Body of pancreas (tissue), 4 donors: ENCODE data around the gene FXYD7. TPM values are rescaled to one million over a fixed set of nuclear protein-coding genes. Genes with fewer than 3 reads are reported as not detected.

Source experiments
- ATAC-seq: fragments of 150-250 bp; one replicate; pipeline ENCODE4 v1.9.1; 2016
- DNase-seq, 4 donors: peaks; one replicate each; pipeline ENCODE4 v3.0.0-alpha.2; 2019
- H3K27ac ChIP-seq, 4 donors: fragments of 200-600 bp; sonication (generic); 1 replicate in 3 of 4; 2 replicates in 1 of 4; pipeline versions ENCODE4 v1.5.1 to v1.6.1; 2016 to 2019; ENCODE audit warnings: mild to moderate bottlenecking in 1 of 4, mixed read lengths in 1 of 4, moderate library complexity in 1 of 4
- H3K27me3 ChIP-seq, 2 donors: fragments of 200-600 bp; sonication (generic); one replicate each; pipeline ENCODE4 v1.6.0; 2016; ENCODE audit warnings: mild to moderate bottlenecking in 1 of 2
- H3K36me3 ChIP-seq, 2 donors: fragments of 200-600 bp; sonication (generic); replicated peaks in 1 of 2; 2 replicates each; pipeline ENCODE4 v1.5.1; 2016; ENCODE audit warnings: low read depth in 2 of 2; ENCODE audit not compliant: insufficient read depth in 1 of 2
- H3K4me1 ChIP-seq: fragments of 200-600 bp; sonication (generic); one replicate; pipeline ENCODE4 v1.6.0; 2016
- H3K4me3 ChIP-seq, 2 donors: fragments of 200-600 bp; sonication (generic); 1 replicate in 1 of 2; 2 replicates in 1 of 2; pipeline ENCODE4 v1.5.1; 2016 to 2019
- H3K9me3 ChIP-seq, 3 donors: fragments of 200-600 bp; sonication (generic); 1 replicate in 2 of 3; 2 replicates in 1 of 3; pipeline ENCODE4 v1.5.1; 2016
- CTCF ChIP-seq, 7 experiments: fragments of 450-650 bp in 4 of 7; fragments of 200-600 bp in 3 of 7; sonication (generic) in 3 of 7; IDR thresholded peaks; one replicate each; pipeline ENCODE4 v1.5.1; 2016 to 2019; ENCODE audit warnings: antibody characterized with exemption in 7 of 7
- POLR2A ChIP-seq, 3 donors: fragments of 450-650 bp; IDR thresholded peaks; one replicate each; pipeline ENCODE4 v1.6.1; 2016; ENCODE audit warnings: antibody characterized with exemption in 3 of 3, mild to moderate bottlenecking in 2 of 3
- WGBS, 2 donors: methylation state at CpG; one replicate each; pipeline ENCODE4 v1.1.5; 2017; 5-methylcytosine and 5-hydroxymethylcytosine counted together
- intact Hi-C: fragments of 100-400 bp; cut with DNase I; formaldehyde crosslinking; loops from one replicate; pipeline ENCODE4 v1.15.1; 2023
- total RNA-seq, 2 donors: library from RNA; depleted of rRNA; stranded (reverse); fragments of >200 nt; gene quantifications; one replicate each; pipeline ENCODE4 v1.1.0, GENCODE V29; 2016

FXYD7 gene
- total RNA-seq, 2 donors from 2014 or later: 0.52 to 1.3 TPM

GRCh38 chr19:35141837-35142605 lies 1.0 kb upstream of the FXYD7 start:
- Histone ChIP-seq H3K9me3 (no peaks in the 10 kb centered on the region), H3K27me3 (no peaks in the 10 kb centered on the region), H3K4me1 (peaks cover 27% of the 10 kb centered on the region), H3K4me3 (no peak overlapping the region), H3K27ac (peak overlapping the region; percentile 41 to 72 (median 61)), H3K36me3 (no peaks in the 10 kb centered on the region)
- no peak for TF ChIP-seq CTCF (IDR thresholded peaks at IDR 0.05)
- TF ChIP-seq POLR2A (IDR thresholded peaks at IDR 0.05): peak in 2 of 3 donors; percentile 11 to 27
- WGBS, 2 donors: 5 to 18% methylated on average over 18 to 21 of the region's 21 CpGs
- intact Hi-C loops: loop anchor here (10.0 kb wide), 1 partner anchor 103 kb away; the partner anchor contains the start of gene LSR
- ATAC-seq (peak; percentile 8), DNase-seq (peak in 2 of 4 donors; percentile 30 to 36)

GRCh38 chr19:35142606-35143230 lies 337 bp upstream of the FXYD7 start:
- peak; percentile 75 to 87 (median 80) for DNase-seq
- intact Hi-C loops: loop anchor here (10.0 kb wide), 1 partner anchor 102 kb away; the partner anchor contains the start of gene LSR
- H3K9me3 ChIP-seq: no peaks in the 10 kb centered on the region
- no peaks in the 10 kb centered on the region for H3K27me3 ChIP-seq
- H3K4me3 ChIP-seq: no peak overlapping the region
- H3K27ac ChIP-seq: peak overlapping the region; percentile 41 to 72 (median 61)
- ATAC-seq: peak; percentile 38
- WGBS, 2 donors: 1 to 2% methylated on average over 13 to 38 of the region's 46 CpGs
- no peaks in the 10 kb centered on the region for H3K36me3 ChIP-seq
- peaks cover 20% of the 10 kb centered on the region for H3K4me1 ChIP-seq
- TF ChIP-seq POLR2A (IDR thresholded peaks at IDR 0.05) (peak in 1 of 3 donors; percentile 5), CTCF (IDR thresholded peaks at IDR 0.05) (peak in 5 of 7 experiments; percentile 32 to 75 (median 65))

GRCh38 chr19:35143818-35144217 lies 763 bp downstream of the FXYD7 start:
- intact Hi-C loops: loop anchor here (10.0 kb wide), 1 partner anchor 101 kb away; the partner anchor contains the start of gene LSR
- Histone ChIP-seq H3K4me1 (peaks cover 16% of the 10 kb centered on the region), H3K27me3 (no peaks in the 10 kb centered on the region), H3K9me3 (no peaks in the 10 kb centered on the region), H3K4me3 (no peak overlapping the region), H3K27ac (no peak overlapping the region), H3K36me3 (no peaks in the 10 kb centered on the region)
- no peak for ATAC-seq
- DNase-seq: no peak
- TF ChIP-seq POLR2A (IDR thresholded peaks at IDR 0.05): no peak
- TF ChIP-seq CTCF (IDR thresholded peaks at IDR 0.05): no peak
- 26 to 29% methylated on average over 3 of the region's 3 CpGs for WGBS, 2 donors

- no peaks in the 10 kb centered on the region for H3K27me3 ChIP-seq
- TF ChIP-seq POLR2A (IDR thresholded peaks at IDR 0.05): no peak
- TF ChIP-seq CTCF (IDR thresholded peaks at IDR 0.05): no peak
- ATAC-seq (no peak), DNase-seq (no peak)
- no peak overlapping the region for H3K4me3 ChIP-seq
- WGBS, 2 donors: 28 to 48% methylated on average over 4 to 6 of the region's 6 CpGs
- H3K27ac ChIP-seq: no peak overlapping the region
- intact Hi-C loops: loop anchor here (10.0 kb wide), 1 partner anchor 101 kb away; the partner anchor contains the start of gene LSR
- no peaks in the 10 kb centered on the region for H3K36me3 ChIP-seq
- no peaks in the 10 kb centered on the region for H3K9me3 ChIP-seq
- peaks cover 16% of the 10 kb centered on the region for H3K4me1 ChIP-seq
Measured at GRCh38 chr19:35144259-35144599, 1.2 kb downstream of the FXYD7 start.
